ENCODE results near the gene RNASET2. TPM values are rescaled to one million over a fixed set of nuclear protein-coding genes. Genes with fewer than 3 reads are reported as not detected.

Gene RNASET2
- total and polyA plus RNA-seq, 2 of the 13 experiments (the other 11 are each of a cell fraction or from before 2014, with no cell fraction given) = 44.6 to 597 TPM

DNA sequence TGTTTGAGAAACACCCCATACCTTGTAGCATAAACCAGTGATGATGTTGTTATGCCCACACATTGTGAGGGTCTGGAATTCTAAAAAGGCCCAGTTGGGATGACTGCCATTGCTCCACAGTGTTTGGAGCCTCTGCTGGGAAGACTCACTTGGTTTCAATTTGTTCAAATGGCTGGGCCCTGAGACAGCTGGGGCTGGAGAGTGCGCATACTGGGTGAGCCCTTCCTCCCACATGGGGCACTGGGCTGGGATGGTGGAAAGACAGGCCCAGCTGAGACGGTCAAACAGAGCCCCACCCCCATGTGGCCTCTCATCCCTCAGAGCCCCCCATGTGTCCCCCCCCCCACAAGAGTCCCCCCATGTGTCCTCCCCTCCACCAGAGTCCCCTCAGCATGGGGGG is 20.3 kb upstream of the RNASET2 start:
- Histone ChIP-seq H4K20me1 (ENCODE audit: insufficient read depth, low read length) (no peaks in the 10 kb centered on the region), H3K9ac (ENCODE audit: insufficient read depth, low read depth, low read length) (no peak overlapping the region), H3K4me3 (replicated peaks in 1 of 3; ENCODE audit: insufficient read depth in 1 of 3, low read depth in 2 of 3, low read length in 3 of 3) (no peak overlapping the region), H3K79me2 (ENCODE audit: insufficient read depth, low read length) (no peaks in the 10 kb centered on the region), H3K27me3 (ENCODE audit: control insufficient read depth in 1 of 2, insufficient read depth in 2 of 2, low read length in 2 of 2) (no peaks in the 10 kb centered on the region), H3K4me2 (ENCODE audit: low read depth, low read length) (no peak overlapping the region), H3K9me3 (ENCODE audit: low read length) (no peaks in the 10 kb centered on the region), H3K4me1 (ENCODE audit: insufficient read depth, low read length) (no peaks in the 10 kb centered on the region), H3K36me3 (replicated peaks in 1 of 2; ENCODE audit: control insufficient read depth in 1 of 2, insufficient read depth in 2 of 2, low read length in 2 of 2) (peaks cover 1 to 5% of the 10 kb centered on the region in 2 experiments; a peak in 2 of 5 replicates), H3K27ac (ENCODE audit: extremely low read length, insufficient read depth, low read length) (no peak overlapping the region), H2AFZ (ENCODE audit: low read length) (no peak overlapping the region)
- ChIA-PET POLR2A (no interaction called here), CTCF (ENCODE audit: low intra/inter-chr PET ratio, low total read pairs) (no interaction called here)
- DNase-seq (ENCODE audit: low spot score) = no peak
- in situ Hi-C loops (cut with HindIII; ENCODE audit: extremely low pct_ligation_motif_present, low pct_unique_long_range_greater_than_20kb) = no loop called here
- peak; percentile 44 for ATAC-seq
- no peak for FAIRE-seq
- TF ChIP-seq, protein P1, sequence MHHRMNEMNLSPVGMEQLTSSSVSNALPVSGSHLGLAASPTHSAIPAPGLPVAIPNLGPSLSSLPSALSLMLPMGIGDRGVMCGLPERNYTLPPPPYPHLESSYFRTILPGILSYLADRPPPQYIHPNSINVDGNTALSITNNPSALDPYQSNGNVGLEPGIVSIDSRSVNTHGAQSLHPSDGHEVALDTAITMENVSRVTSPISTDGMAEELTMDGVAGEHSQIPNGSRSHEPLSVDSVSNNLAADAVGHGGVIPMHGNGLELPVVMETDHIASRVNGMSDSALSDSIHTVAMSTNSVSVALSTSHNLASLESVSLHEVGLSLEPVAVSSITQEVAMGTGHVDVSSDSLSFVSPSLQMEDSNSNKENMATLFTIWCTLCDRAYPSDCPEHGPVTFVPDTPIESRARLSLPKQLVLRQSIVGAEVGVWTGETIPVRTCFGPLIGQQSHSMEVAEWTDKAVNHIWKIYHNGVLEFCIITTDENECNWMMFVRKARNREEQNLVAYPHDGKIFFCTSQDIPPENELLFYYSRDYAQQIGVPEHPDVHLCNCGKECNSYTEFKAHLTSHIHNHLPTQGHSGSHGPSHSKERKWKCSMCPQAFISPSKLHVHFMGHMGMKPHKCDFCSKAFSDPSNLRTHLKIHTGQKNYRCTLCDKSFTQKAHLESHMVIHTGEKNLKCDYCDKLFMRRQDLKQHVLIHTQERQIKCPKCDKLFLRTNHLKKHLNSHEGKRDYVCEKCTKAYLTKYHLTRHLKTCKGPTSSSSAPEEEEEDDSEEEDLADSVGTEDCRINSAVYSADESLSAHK (CRISPR knock-in tag; IDR thresholded peaks at IDR 0.05; ENCODE audit: borderline replicate concordance) = no peak
- TF ChIP-seq, protein P2, sequence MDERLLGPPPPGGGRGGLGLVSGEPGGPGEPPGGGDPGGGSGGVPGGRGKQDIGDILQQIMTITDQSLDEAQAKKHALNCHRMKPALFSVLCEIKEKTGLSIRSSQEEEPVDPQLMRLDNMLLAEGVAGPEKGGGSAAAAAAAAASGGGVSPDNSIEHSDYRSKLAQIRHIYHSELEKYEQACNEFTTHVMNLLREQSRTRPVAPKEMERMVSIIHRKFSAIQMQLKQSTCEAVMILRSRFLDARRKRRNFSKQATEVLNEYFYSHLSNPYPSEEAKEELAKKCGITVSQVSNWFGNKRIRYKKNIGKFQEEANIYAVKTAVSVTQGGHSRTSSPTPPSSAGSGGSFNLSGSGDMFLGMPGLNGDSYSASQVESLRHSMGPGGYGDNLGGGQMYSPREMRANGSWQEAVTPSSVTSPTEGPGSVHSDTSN (CRISPR knock-in tag; IDR thresholded peaks at IDR 0.05) = no peak
- TF ChIP-seq ZNF788 (CRISPR knock-in tag; IDR thresholded peaks at IDR 0.05; ENCODE audit: borderline replicate concordance) = no peak
- TF ChIP-seq DMAP1 (CRISPR knock-in tag; IDR thresholded peaks at IDR 0.05) = no peak
- TF ChIP-seq NRL (CRISPR knock-in tag; IDR thresholded peaks at IDR 0.05; ENCODE audit: borderline replicate concordance) = no peak
- TF ChIP-seq RXRA (CRISPR knock-in tag; IDR thresholded peaks at IDR 0.05) = no peak
- no peak for TF ChIP-seq ATF7 (IDR thresholded peaks at IDR 0.05)
- no peak for TF ChIP-seq ATF7 (CRISPR knock-in tag; IDR thresholded peaks at IDR 0.05)
- TF ChIP-seq NBN (conservative IDR thresholded peaks at IDR 0.05) = no peak
- whole genome bisulfite sequencing (ENCODE audit: low lambda C conversion rate) = no CpG with 5 or more reads among the region's 2 CpGs
- no TSS peak for BruUV-seq (replicated peaks)
- intact Hi-C loops (cut with micrococcal nuclease; ENCODE audit: unreplicated experiment) = no loop called here

Data from HepG2 (cell line).